ENCODE results near the gene SAE1. TPM values are rescaled to one million over a fixed set of nuclear protein-coding genes. Genes with fewer than 3 reads are reported as not detected.

The SAE1 gene
- polyA plus RNA-seq, 4 donors, result 105 to 132 (median 121) TPM

DNA sequence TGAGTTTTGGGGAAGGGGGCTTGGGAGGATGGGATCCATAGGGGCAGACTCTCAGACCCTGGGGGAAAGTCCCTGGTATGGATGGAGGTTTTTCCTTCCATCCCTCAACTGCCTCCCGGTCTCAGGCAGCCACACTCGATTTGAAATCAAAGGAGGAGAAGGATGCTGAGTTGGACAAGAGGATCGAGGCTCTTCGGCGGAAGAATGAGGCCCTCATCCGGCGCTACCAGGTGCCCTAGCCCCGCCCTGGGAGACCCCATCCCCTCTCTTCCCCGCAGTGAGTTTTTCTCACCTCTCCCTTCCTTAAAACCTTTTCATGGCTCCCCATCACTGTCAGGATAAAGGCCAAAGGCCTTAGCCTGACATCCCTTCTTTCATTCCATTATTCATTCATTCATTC, 127.8 kb downstream of the SAE1 start:
- no peak for DNase-seq (ENCODE audit: low read depth in 4 of 4, low spot score in 3 of 4)

DNA sequence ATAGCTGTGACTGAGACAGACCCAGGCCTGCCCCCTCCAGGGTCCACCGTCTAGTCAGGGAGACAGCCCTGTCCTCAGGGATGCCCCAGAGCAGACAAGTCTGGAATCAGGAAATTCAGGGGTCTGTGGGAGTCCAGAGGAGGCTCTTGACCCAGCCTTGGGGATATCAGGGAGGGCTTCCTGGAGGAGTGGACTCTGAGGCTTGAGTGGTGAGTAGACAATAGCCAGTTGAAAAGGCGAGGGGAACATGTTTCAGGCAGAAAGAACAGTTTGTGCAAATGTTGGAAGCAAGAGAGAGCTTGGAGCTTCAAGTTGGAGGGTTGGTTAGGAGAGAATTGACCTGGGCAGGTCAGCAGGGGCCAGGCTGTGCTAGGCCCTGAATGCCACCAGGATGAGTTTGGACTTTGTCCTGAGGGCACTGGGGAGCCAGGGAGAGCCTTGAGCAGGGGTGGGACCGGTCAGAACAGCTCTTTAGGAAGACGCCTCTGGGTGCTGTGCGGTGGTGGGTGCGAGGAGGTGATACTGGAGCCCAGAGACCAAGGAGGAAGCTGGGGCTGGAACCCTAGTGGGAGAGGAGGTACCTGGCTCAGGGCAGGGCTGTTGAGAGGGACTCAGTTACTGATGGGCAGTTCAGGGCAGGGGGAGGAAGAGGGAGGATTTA, 128.4 kb downstream of the SAE1 start:
- DNase-seq (ENCODE audit: low read depth in 4 of 4, low spot score in 3 of 4), result no peak

Other genes with a start within 250 kb of the SAE1 start
- gene NPAS1, start 111.0 kb upstream of the SAE1 start, polyA plus RNA-seq (ENCODE audit: insufficient read length in 4 of 4), result 1 to 10 TPM in 2 of 4 donors, under 1 TPM in 2; 0.78 to 3.7 (median 1.1) TPM
- gene TMEM160, start 82.2 kb upstream of the SAE1 start, polyA plus RNA-seq (ENCODE audit: insufficient read length in 4 of 4), result 10 to 100 TPM in 2 of 4 donors, 1 to 10 TPM in 2; 4.0 to 17.1 (median 10.1) TPM
- 10 to 100 TPM; 29.9 to 42.0 (median 35.5) TPM for gene ZC3H4, start 17.1 kb upstream of the SAE1 start, polyA plus RNA-seq (ENCODE audit: insufficient read length in 4 of 4)
- gene BBC3, start 100.4 kb downstream of the SAE1 start, polyA plus RNA-seq (ENCODE audit: insufficient read length in 4 of 4), result 1 to 10 TPM; 1.7 to 3.7 (median 2.6) TPM
- 10 to 100 TPM; 20.9 to 32.2 (median 23.7) TPM for gene CCDC9, start 125.7 kb downstream of the SAE1 start, polyA plus RNA-seq (ENCODE audit: insufficient read length in 4 of 4)
- gene INAFM1, start 144.1 kb downstream of the SAE1 start, polyA plus RNA-seq (ENCODE audit: insufficient read length in 4 of 4), result 10 to 100 TPM in 2 of 4 donors, 1 to 10 TPM in 2; 5.6 to 11.4 (median 8.9) TPM
- gene C5AR1, start 179.0 kb downstream of the SAE1 start, polyA plus RNA-seq (ENCODE audit: insufficient read length in 4 of 4), result 1 to 10 TPM; 3.8 to 8.1 (median 6.7) TPM
- gene C5AR2, start 201.3 kb downstream of the SAE1 start, polyA plus RNA-seq (ENCODE audit: insufficient read length in 4 of 4), result under 1 TPM; 0.20 to 0.64 (median 0.34) TPM
- 10 to 100 TPM in 3 of 4 donors, 1 to 10 TPM in 1; 9.8 to 19.8 (median 11.4) TPM for gene DHX34, start 218.5 kb downstream of the SAE1 start, polyA plus RNA-seq (ENCODE audit: insufficient read length in 4 of 4)

Data from left renal pelvis (tissue), 4 donors.